GM18499 (cell line): ENCODE results near the gene DYRK2.

ENCODE experiments used
- ATAC-seq: cut with Tn5 transposase; IDR thresholded peaks from one replicate; pipeline ENCODE4 v1.9.1; 2021; ENCODE audit warnings: moderate number of reproducible peaks; ENCODE audit not compliant: insufficient read depth, unreplicated experiment

Gene DYRK2

GRCh38 chr12:67698672-67699581 lies 50.4 kb downstream of the DYRK2 start:
- ATAC-seq: peak; percentile 97

- no peak for ATAC-seq
Observed at GRCh38 chr12:67701121-67701520, 52.6 kb downstream of the DYRK2 start.

DNA sequence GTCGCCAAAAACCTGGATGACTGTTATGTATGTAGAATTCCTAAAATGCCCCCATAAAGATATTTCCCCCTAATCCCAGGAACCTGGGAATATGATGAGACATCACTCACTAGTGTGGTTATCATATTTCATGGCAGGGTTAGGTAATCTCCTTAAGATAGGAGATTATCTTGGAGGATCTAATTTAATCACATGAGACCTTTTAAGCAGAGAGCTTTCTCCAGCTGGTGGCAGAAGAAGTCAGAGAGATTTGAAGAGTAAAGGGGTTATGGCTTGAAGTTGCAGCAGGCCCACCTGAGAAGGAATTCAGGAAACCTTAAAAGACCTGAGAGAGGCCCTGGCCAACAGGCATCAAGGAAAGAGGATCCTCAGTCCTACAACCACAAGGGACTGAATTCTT lies 53.6 kb downstream of the DYRK2 start:
- no peak for ATAC-seq

DNA sequence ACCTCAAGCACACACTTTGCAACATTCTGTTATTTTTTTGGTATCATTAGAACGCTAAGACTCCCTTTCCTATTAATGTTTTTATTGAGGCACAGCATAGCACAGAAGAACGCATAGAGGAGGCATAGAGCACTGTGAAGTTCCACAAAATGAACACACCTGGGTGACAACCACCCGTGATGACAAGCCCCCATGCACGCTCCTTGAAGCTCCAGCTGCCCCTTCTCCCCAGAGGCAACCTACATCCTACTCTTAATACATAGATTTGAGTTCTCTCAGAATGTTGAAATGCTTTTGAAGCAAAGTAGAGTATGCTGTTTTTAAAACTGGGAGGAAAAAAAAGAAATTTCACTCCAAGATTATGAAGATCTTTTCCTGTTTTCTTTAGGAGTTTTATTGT lies 55.5 kb downstream of the DYRK2 start:
- no peak for ATAC-seq

DNA sequence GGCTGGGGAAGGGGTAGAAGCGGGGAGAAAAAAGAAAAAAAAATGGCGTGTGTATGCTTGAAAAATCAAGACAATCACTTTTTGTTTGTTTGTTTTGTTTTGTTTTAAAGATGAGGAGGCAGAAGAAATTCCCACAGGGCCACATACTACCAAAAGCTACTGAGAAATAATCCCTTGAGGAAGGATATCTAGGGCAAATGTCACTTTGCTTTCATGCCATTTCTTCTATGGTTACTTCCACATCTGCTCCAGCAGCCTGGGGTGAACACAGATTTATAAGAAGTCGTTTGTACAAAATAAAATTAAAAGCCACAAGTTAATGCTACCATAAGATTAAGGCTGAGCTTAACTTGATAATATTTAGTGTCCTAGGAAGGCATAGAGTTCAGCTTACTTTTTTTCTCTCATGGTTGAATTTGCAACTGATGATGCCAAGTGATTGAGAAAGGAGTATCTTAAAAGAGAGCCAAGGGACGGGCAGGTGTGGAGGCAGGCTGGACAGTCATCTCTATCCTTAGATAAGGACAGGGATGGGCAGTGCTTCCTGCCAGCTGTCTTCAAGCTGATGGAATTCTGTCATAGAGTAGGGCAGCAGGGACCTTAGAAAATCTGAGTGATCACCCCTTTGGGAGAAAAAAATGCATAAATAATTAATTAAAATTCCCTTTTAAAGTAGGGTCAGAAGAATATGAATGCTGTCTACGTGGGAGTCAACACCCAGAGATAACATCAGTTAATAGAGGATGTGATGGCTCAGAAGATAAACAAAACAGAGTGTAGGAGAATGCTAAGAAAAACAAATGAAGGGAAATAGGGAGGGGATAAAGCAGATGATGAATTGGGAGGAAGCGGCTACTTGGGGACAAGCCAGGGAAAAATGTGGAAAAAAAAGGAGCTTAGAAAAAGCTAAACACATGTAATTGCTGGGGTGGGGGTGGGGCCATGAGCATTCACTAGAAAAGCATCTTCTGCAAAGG lies 57.1 kb downstream of the DYRK2 start:
- ATAC-seq: no peak

GRCh38 chr12:67709367-67709954 lies 60.9 kb downstream of the DYRK2 start:
- no peak for ATAC-seq

- ATAC-seq: peak; percentile 82
Observed at GRCh38 chr12:67710582-67710981, 62.0 kb downstream of the DYRK2 start.

DNA sequence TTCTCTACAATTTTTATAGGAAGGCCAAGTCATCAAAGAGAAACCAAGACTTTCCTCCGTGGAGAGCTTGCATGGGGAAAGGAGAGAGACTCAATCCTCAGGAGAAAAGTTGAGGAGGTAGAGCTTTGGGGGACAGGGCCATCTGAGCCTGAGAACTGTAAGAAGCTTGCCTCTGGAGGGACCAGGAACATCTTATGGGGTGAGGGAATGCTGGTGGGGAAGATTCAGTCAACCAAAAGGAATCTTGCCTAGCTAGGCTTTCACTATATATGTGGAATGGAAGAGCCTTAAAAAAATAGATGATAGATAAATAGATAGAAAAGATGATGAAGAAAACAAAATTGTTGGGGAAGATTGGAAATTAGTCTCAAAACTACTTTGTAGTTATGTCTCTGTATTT lies 63.5 kb downstream of the DYRK2 start:
- no peak for ATAC-seq

- no peak for ATAC-seq
Observed at GRCh38 chr12:67714648-67715047, 66.1 kb downstream of the DYRK2 start.
